GM12892 (cell line): Measurements from ENCODE around the gene EDDM3A.

Source experiments
- POLR2A ChIP-seq: IDR thresholded peaks from 2 replicates; pipeline ENCODE4 v1.6.1; 2011; ENCODE audit warnings: low read depth, low read length, control low read depth
- POLR2AphosphoS5 ChIP-seq: IDR thresholded peaks from 2 replicates; pipeline ENCODE4 v1.6.1; 2011; ENCODE audit warnings: low read depth, low read length, control low read depth
- TAF1 ChIP-seq: IDR thresholded peaks from 2 replicates; pipeline ENCODE4 v1.6.1; 2011; ENCODE audit warnings: low read depth, mild to moderate bottlenecking, control low read depth, low read length, borderline replicate concordance

DNA sequence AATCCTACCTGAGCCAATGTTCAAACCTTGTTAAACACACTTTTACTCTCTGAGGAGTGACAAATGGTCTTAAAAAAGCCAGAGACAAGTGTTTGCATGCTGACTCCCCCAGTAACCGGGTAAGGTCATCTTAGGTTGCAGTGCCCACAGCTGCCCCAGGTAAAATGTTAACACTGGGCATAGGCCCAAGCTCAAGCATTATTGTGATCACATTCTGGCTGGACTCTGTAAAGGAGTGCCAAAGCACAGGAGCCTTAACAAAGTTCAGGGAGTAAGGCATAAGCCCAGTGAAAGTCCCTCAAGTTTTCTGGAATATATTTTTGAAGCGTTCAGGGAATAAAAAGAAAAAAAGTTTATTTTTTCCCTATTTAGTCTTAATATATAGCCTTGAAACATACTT, 8.6 kb downstream of the EDDM3A start:
- no peak for TF ChIP-seq POLR2A
- TF ChIP-seq POLR2AphosphoS5 = no peak
- no peak for TF ChIP-seq TAF1
